VCaP (cell line): Measurements from ENCODE around the gene PSMG4.

Experiments
- H3K27ac ChIP-seq: fragments of 450-650 bp; 2 replicates; pipeline ENCODE4 v1.5.1; 2017
- CTCF ChIP-seq: fragments of 450-650 bp; conservative IDR thresholded peaks from 2 replicates; pipeline ENCODE4 v1.5.1; 2017; ENCODE audit warnings: mild to moderate bottlenecking, moderate library complexity

PSMG4 gene

GRCh38 chr6:3299221-3299620 is 40.5 kb downstream of the PSMG4 start:
- H3K27ac ChIP-seq, result no peak overlapping the region
- TF ChIP-seq CTCF, result no peak

GRCh38 chr6:3301506-3301905 is 42.8 kb downstream of the PSMG4 start:
- no peak for TF ChIP-seq CTCF
- no peak overlapping the region for H3K27ac ChIP-seq

GRCh38 chr6:3303795-3304411 is 45.2 kb downstream of the PSMG4 start:
- no peak for TF ChIP-seq CTCF
- no peak overlapping the region for H3K27ac ChIP-seq

- TF ChIP-seq CTCF, result no peak
- H3K27ac ChIP-seq, result no peak overlapping the region
These were observed 45.9 kb downstream of the PSMG4 start for GRCh38 chr6:3304500-3305215.

- H3K27ac ChIP-seq, result no peak overlapping the region
- TF ChIP-seq CTCF, result no peak
These were observed 46.4 kb downstream of the PSMG4 start for GRCh38 chr6:3305216-3305565.

- H3K27ac ChIP-seq, result no peak overlapping the region
- no peak for TF ChIP-seq CTCF
These were observed 47.1 kb downstream of the PSMG4 start for GRCh38 chr6:3305831-3306230.

GRCh38 chr6:3306848-3307247 is 48.1 kb downstream of the PSMG4 start:
- TF ChIP-seq CTCF, result no peak
- H3K27ac ChIP-seq, result no peak overlapping the region
